ENCODE results near the gene FYN. TPM values are rescaled to one million over a fixed set of nuclear protein-coding genes. Genes with fewer than 3 reads are reported as not detected.

Gene FYN
- total and polyA plus RNA-seq, 9 of the 15 experiments (the other 6 are each of a cell fraction or from before 2014, with no cell fraction given), result 2.9 to 22.1 (median 11.4) TPM

DNA sequence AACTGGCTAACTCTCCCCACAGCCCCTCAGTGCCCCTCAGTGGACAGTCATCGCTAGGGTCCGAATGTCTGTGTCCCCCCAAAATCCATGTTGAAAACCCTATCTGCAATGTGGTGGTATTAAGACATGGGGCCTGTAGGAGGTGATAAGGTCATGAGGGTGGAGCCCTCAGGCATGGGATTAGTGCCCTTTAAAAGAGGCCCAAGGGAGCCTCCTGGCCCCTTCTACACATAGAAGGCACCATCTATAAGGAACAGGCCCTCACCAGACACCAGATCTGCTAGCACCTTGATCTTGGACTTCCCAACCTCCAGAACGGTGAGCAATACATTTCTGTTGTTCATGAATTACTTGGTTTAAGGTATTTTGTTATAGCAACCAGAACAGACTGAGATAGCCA lies 260.9 kb downstream of the FYN start (continued):
- no peak for TF ChIP-seq BCLAF1 (IDR thresholded peaks at IDR 0.05; ENCODE audit: borderline replicate concordance in 1 of 2, control insufficient read depth in 1 of 2, low read depth in 2 of 2, low read length in 1 of 2)
- TF ChIP-seq NEUROD1 (IDR thresholded peaks at IDR 0.05; ENCODE audit: borderline replicate concordance, low read depth, low read length, partially characterized antibody), result no peak
- TF ChIP-seq PML (IDR thresholded peaks at IDR 0.05; ENCODE audit: low read length), result no peak
- TF ChIP-seq SRSF9 (IDR thresholded peaks at IDR 0.05; ENCODE audit: borderline replicate concordance, low read depth, low read length), result no peak
- no peak for TF ChIP-seq ZBED1 (IDR thresholded peaks at IDR 0.05)
- TF ChIP-seq, protein P1, sequence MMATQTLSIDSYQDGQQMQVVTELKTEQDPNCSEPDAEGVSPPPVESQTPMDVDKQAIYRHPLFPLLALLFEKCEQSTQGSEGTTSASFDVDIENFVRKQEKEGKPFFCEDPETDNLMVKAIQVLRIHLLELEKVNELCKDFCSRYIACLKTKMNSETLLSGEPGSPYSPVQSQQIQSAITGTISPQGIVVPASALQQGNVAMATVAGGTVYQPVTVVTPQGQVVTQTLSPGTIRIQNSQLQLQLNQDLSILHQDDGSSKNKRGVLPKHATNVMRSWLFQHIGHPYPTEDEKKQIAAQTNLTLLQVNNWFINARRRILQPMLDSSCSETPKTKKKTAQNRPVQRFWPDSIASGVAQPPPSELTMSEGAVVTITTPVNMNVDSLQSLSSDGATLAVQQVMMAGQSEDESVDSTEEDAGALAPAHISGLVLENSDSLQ (IDR thresholded peaks at IDR 0.05), result no peak
- TF ChIP-seq MTA2 (IDR thresholded peaks at IDR 0.05; ENCODE audit: low read depth), result no peak
- no peak for TF ChIP-seq CREM (IDR thresholded peaks at IDR 0.05; ENCODE audit: low read depth)

Data from K562 (cell line).